T-cell (primary cell): ENCODE measurements around the gene ZNF91. TPM values are rescaled to one million over a fixed set of nuclear protein-coding genes. Genes with fewer than 3 reads are reported as not detected.
"Not testable (repeated sequence)": the region's sequence is repeated elsewhere in the genome, so short reads cannot be mapped to it uniquely, and the experiment has no call there.

Source experiments
- ATAC-seq, 4 experiments: fragments of 200-7000 bp in 3 of 4; fragments of 150-1000 bp in 1 of 4; cut with Tn5 transposase; replicated peaks in 1 of 4; 1 replicate in 3 of 4; 2 replicates in 1 of 4; pipeline ENCODE4 v1.10.0; 2021; ENCODE audit warnings: moderate library complexity in 3 of 4, mild to moderate bottlenecking in 2 of 4, moderate number of reproducible peaks in 1 of 4
- CTCF ChIA-PET, 2 donors: fragments of 300-600 bp; sonication (Branson Sonifier 250); formaldehyde crosslinking; loops; one replicate each; lab custom pipeline; 2022; ENCODE audit warnings: antibody characterized with exemption in 2 of 2; lab: Charles Lee
- POLR2A ChIA-PET, 2 donors: fragments of 300-600 bp; sonication (Branson Sonifier 250); formaldehyde crosslinking; loops; one replicate each; lab custom pipeline; 2022; ENCODE audit warnings: antibody characterized with exemption in 2 of 2; lab: Charles Lee
- DNase-seq, 35 experiments: peaks; one replicate each; pipeline versions ENCODE4 v3.0.0 to v3.0.0-alpha.2; 2013 to 2023
- H3K27ac ChIP-seq: one replicate; pipeline ENCODE4 v1.5.1; 2013; ENCODE audit warnings: low read length
- H3K27me3 ChIP-seq, 2 experiments: replicated peaks in 1 of 2; 1 replicate in 1 of 2; 2 replicates in 1 of 2; pipeline versions ENCODE4 v1.6.1 to v1.7.0; 2013; ENCODE audit warnings: low read length in 1 of 2, mixed read lengths in 1 of 2; ENCODE audit not compliant: control insufficient read depth in 2 of 2, insufficient read depth in 2 of 2; ENCODE audit errors: extremely low read depth in 1 of 2
- H3K36me3 ChIP-seq, 2 donors: 1 replicate in 1 of 2; 2 replicates in 1 of 2; pipeline versions ENCODE4 v1.6.1 to v1.7.0; 2013; ENCODE audit warnings: low read length in 1 of 2; ENCODE audit not compliant: control insufficient read depth in 2 of 2, insufficient read depth in 1 of 2; ENCODE audit errors: extremely low read depth in 1 of 2
- H3K4me1 ChIP-seq, 2 experiments: 1 replicate in 1 of 2; 2 replicates in 1 of 2; pipeline versions ENCODE4 v1.6.1 to v1.7.0; 2013; ENCODE audit warnings: low read length in 2 of 2, mixed read lengths in 1 of 2; ENCODE audit not compliant: insufficient read depth in 2 of 2, control insufficient read depth in 1 of 2; ENCODE audit errors: extremely low read depth in 1 of 2
- H3K4me3 ChIP-seq, 2 donors: 1 replicate in 1 of 2; 2 replicates in 1 of 2; pipeline versions ENCODE4 v1.5.1 to v1.7.0; 2013; ENCODE audit warnings: mild to moderate bottlenecking in 2 of 2, low read length in 1 of 2, moderate library complexity in 1 of 2; ENCODE audit not compliant: control insufficient read depth in 1 of 2; ENCODE audit errors: extremely low read depth in 1 of 2
- H3K9me3 ChIP-seq: 2 replicates; pipeline ENCODE4 v1.7.0; 2013
- H3K27ac Mint-ChIP-seq, 2 donors: one replicate each; pipeline ENCODE4 v1.8.0; 2020 to 2021; ENCODE audit warnings: mild to moderate bottlenecking in 2 of 2, mixed read lengths in 2 of 2
- H3K27me3 Mint-ChIP-seq, 2 donors: one replicate each; pipeline ENCODE4 v1.8.0; 2021 to 2022; ENCODE audit warnings: mixed read lengths in 2 of 2
- H3K36me3 Mint-ChIP-seq: one replicate; pipeline ENCODE4 v1.8.0; 2021; ENCODE audit warnings: mixed read lengths
- H3K4me1 Mint-ChIP-seq, 3 donors: one replicate each; pipeline ENCODE4 v1.8.0; 2020 to 2022; ENCODE audit warnings: mixed read lengths in 3 of 3, mild to moderate bottlenecking in 1 of 3
- H3K4me3 Mint-ChIP-seq, 3 donors: one replicate each; pipeline ENCODE4 v1.8.0; 2020 to 2022; ENCODE audit warnings: mild to moderate bottlenecking in 3 of 3, mixed read lengths in 3 of 3, moderate library complexity in 3 of 3
- H3K9me3 Mint-ChIP-seq, 3 donors: one replicate each; pipeline ENCODE4 v1.8.0; 2020 to 2022; ENCODE audit warnings: mixed read lengths in 3 of 3
- WGBS: methylation state at CpG from one replicate; pipeline ENCODE4 v1.1.5; 2013; ENCODE audit warnings: missing lambda C conversion rate; ENCODE audit not compliant: insufficient coverage; 5-methylcytosine and 5-hydroxymethylcytosine counted together
- total RNA-seq, 35 experiments: library from RNA in 6 of 35; stranded (reverse) in 6 of 35; fragments of 120-200 nt in 1 of 35; gene quantifications; one replicate each; pipeline versions ENCODE4 v1.2.1 to v1.2.4 and lab custom pipeline; 2013 to 2026

ZNF91 gene
- total RNA-seq, 5 donors from 2014 or later (not counting 1 experiment from before 2014, with no cell fraction given): 76.0 to 103 (median 80.4) TPM

- no peak overlapping the region for H3K4me3 ChIP-seq
- Mint-ChIP-seq H3K4me3 (no peak overlapping the region), H3K27me3 (no peaks in the 10 kb centered on the region), H3K36me3 (peaks cover 6% of the 10 kb centered on the region), H3K4me1 (no peaks in the 10 kb centered on the region), H3K9me3 (peaks cover 27 to 61% (median 47%) of the 10 kb centered on the region in 3 donors), H3K27ac (no peak overlapping the region)
- H3K36me3 ChIP-seq: no peaks in the 10 kb centered on the region
- no peak overlapping the region for H3K27ac ChIP-seq
- no peak for DNase-seq
- POLR2A ChIA-PET: no interaction called here
- H3K27me3 ChIP-seq: peaks cover 0 to 2% of the 10 kb centered on the region in 2 experiments
- H3K4me1 ChIP-seq: no peaks in the 10 kb centered on the region
- H3K9me3 ChIP-seq: no peaks in the 10 kb centered on the region
- WGBS: 100% methylated on average over 2 of the region's 4 CpGs
- CTCF ChIA-PET: interaction anchor here (0.6 to 0.7 kb wide), 2 partner anchors 246 to 367 kb away, joined by 3 to 4 read pairs; no protein-coding TSS in a partner anchor
- ATAC-seq: no peak
Observed at GRCh38 chr19:23436318-23436717, 41.0 kb upstream of the ZNF91 start.

GRCh38 chr19:23420824-23421223, 25.6 kb upstream of the ZNF91 start:
- no peaks in the 10 kb centered on the region for H3K36me3 ChIP-seq
- Mint-ChIP-seq H3K27ac (no peak overlapping the region), H3K4me1 (peaks cover 2 to 3% (median 3%) of the 10 kb centered on the region in 3 donors), H3K4me3 (no peak overlapping the region), H3K27me3 (peaks cover 10 to 13% of the 10 kb centered on the region in 2 donors), H3K9me3 (peaks cover 0 to 6% (median 0%) of the 10 kb centered on the region in 3 donors), H3K36me3 (no peaks in the 10 kb centered on the region)
- peaks cover 0 to 1% of the 10 kb centered on the region in 2 experiments for H3K4me1 ChIP-seq
- peaks cover 0 to 11% of the 10 kb centered on the region in 2 experiments for H3K27me3 ChIP-seq
- H3K9me3 ChIP-seq: no peaks in the 10 kb centered on the region
- POLR2A ChIA-PET: no interaction called here
- WGBS: no CpG with 5 or more reads among the region's 5 CpGs
- no peak overlapping the region for H3K27ac ChIP-seq
- CTCF ChIA-PET: no interaction called here
- H3K4me3 ChIP-seq: no peak overlapping the region
- no peak for ATAC-seq
- DNase-seq: no peak

GRCh38 chr19:23419261-23419660, 24.0 kb upstream of the ZNF91 start:
- H3K27ac Mint-ChIP-seq, CTCF ChIA-PET, DNase-seq, ATAC-seq, POLR2A ChIA-PET, H3K9me3 Mint-ChIP-seq, H3K9me3 ChIP-seq, H3K4me3 ChIP-seq, H3K36me3 ChIP-seq, H3K36me3 Mint-ChIP-seq, H3K4me3 Mint-ChIP-seq, H3K27ac ChIP-seq: not testable (repeated sequence)
- peaks cover 0 to 20% of the 10 kb centered on the region in 2 experiments for H3K27me3 ChIP-seq
- peaks cover 0 to 10% of the 10 kb centered on the region in 2 experiments for H3K4me1 ChIP-seq
- Mint-ChIP-seq H3K4me1 (peaks cover 5 to 12% (median 11%) of the 10 kb centered on the region in 3 donors), H3K27me3 (peaks cover 19 to 27% of the 10 kb centered on the region in 2 donors)
- WGBS: 100% methylated on average over 6 of the region's 38 CpGs

DNA sequence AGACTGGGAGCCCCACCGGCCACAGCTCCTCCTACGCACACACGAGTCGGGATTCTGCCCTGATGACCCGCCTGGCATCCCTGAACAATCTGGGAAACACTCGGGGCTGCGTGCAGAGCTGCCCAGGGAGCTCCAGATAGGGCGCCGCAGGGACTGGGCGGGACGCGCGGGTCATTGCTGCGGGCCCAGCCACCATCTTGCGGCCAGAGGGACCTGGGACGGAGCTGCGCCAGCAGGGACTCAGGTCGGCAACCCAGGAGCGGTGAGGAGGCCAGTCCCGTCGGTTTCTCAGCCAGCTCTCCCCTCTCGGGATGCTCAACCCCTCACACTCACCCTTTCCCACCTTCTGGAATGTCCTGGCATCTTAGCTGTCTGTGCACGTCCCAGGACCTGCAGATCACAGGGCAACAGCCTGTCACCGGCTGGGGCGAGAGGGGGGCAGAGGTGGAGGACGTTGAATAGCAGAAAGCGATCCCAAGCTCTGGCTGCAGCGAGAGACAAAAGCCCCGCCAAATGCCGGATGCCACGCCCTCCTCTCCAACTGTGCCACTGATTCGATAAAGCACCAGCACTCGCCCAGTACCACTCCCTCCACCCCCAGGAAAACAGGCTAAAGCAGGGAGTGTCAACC, 20.4 kb upstream of the ZNF91 start:
- ChIA-PET CTCF (no interaction called here), POLR2A (no interaction called here)
- ATAC-seq (peak; percentile 40 to 57 (median 50)), DNase-seq (peak in 6 of 35 experiments; percentile 5 to 26 (median 12))
- Mint-ChIP-seq H3K4me3 (peak overlapping the region; percentile 69 to 79 (median 73)), H3K9me3 (peaks cover 0 to 6% (median 0%) of the 10 kb centered on the region in 3 donors), H3K4me1 (peaks cover 5 to 12% (median 12%) of the 10 kb centered on the region in 3 donors), H3K36me3 (no peaks in the 10 kb centered on the region), H3K27me3 (peaks cover 23 to 33% of the 10 kb centered on the region in 2 donors), H3K27ac (no peak overlapping the region)
- Histone ChIP-seq H3K4me1 (peaks cover 0 to 10% of the 10 kb centered on the region in 2 experiments), H3K27me3 (peaks cover 0 to 20% of the 10 kb centered on the region in 2 experiments), H3K4me3 (peak overlapping the region; percentile 7 to 39), H3K36me3 (no peaks in the 10 kb centered on the region), H3K27ac (no peak overlapping the region), H3K9me3 (no peaks in the 10 kb centered on the region)
- 1% methylated on average over 16 of the region's 33 CpGs for WGBS

DNA sequence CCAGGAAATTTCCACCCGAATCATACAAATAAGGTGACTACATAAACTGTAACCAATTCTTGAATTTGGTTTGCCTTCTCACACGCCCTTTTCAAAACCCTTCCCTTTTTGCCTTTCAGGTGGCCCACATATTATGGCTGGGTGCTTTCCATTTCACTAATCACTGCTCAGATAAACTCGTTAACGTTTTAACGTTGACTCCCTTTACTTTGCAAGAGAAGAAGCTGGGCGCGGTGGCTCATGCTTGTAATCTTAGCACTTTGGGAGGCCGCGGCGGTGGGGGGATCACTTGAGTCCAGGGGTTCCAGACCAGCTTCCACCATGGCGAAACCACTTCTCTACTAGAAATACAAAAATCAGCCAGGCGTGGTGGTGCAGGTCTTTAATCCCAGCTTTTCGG, 19.8 kb upstream of the ZNF91 start:
- Mint-ChIP-seq H3K27ac (no peak overlapping the region), H3K4me3 (peak overlapping the region; percentile 54 to 79 (median 69)), H3K27me3 (peaks cover 23 to 33% of the 10 kb centered on the region in 2 donors), H3K9me3 (peaks cover 0 to 3% (median 0%) of the 10 kb centered on the region in 3 donors), H3K4me1 (peaks cover 5 to 12% (median 12%) of the 10 kb centered on the region in 3 donors), H3K36me3 (no peaks in the 10 kb centered on the region)
- POLR2A ChIA-PET: no interaction called here
- DNase-seq (no peak), ATAC-seq (no peak)
- no peaks in the 10 kb centered on the region for H3K36me3 ChIP-seq
- peaks cover 0 to 20% of the 10 kb centered on the region in 2 experiments for H3K27me3 ChIP-seq
- H3K27ac ChIP-seq: no peak overlapping the region
- WGBS: 30% methylated on average over 10 of the region's 13 CpGs
- H3K4me1 ChIP-seq: peaks cover 0 to 10% of the 10 kb centered on the region in 2 experiments
- no peaks in the 10 kb centered on the region for H3K9me3 ChIP-seq
- H3K4me3 ChIP-seq: peak overlapping the region; percentile 7 to 39
- CTCF ChIA-PET: interaction anchor here in 1 of 2 donors (0.7 kb wide), 1 partner anchor 701 kb away, joined by 4 read pairs; no protein-coding TSS in a partner anchor

GRCh38 chr19:23410155-23410554, 14.9 kb upstream of the ZNF91 start:
- Mint-ChIP-seq H3K27ac (no peak overlapping the region), H3K4me1 (peaks cover 0 to 5% (median 4%) of the 10 kb centered on the region in 3 donors), H3K4me3 (no peak overlapping the region), H3K9me3 (no peaks in the 10 kb centered on the region), H3K27me3 (peaks cover 13 to 15% of the 10 kb centered on the region in 2 donors), H3K36me3 (no peaks in the 10 kb centered on the region)
- H3K4me3 ChIP-seq: no peak overlapping the region
- no peak for ATAC-seq
- DNase-seq: no peak
- peaks cover 0 to 2% of the 10 kb centered on the region in 2 experiments for H3K4me1 ChIP-seq
- peaks cover 0 to 2% of the 10 kb centered on the region in 2 experiments for H3K27me3 ChIP-seq
- POLR2A ChIA-PET: no interaction called here
- no peaks in the 10 kb centered on the region for H3K9me3 ChIP-seq
- WGBS: no CpG with 5 or more reads among the region's 1 CpG
- no peaks in the 10 kb centered on the region for H3K36me3 ChIP-seq
- CTCF ChIA-PET: no interaction called here
- no peak overlapping the region for H3K27ac ChIP-seq
